Muscle layer of duodenum (tissue), 2 donors: ENCODE data around the gene LRFN2.

Experiments used
- H3K27ac ChIP-seq: one replicate; pipeline ENCODE4 v1.7.0; 2013; ENCODE audit warnings: mild to moderate bottlenecking, low read length
- H3K27me3 ChIP-seq: one replicate; pipeline ENCODE4 v1.7.0; 2013; ENCODE audit warnings: low read depth, mild to moderate bottlenecking, control low read depth, low read length
- H3K36me3 ChIP-seq, 2 donors: one replicate each; pipeline ENCODE4 v1.7.0; 2013; ENCODE audit warnings: low read length in 2 of 2, control low read depth in 1 of 2, mild to moderate bottlenecking in 1 of 2; ENCODE audit not compliant: insufficient read depth in 2 of 2, control insufficient read depth in 1 of 2
- H3K4me1 ChIP-seq, 2 donors: one replicate each; pipeline ENCODE4 v1.7.0; 2013; ENCODE audit warnings: low read length in 2 of 2, mild to moderate bottlenecking in 2 of 2, control low read depth in 1 of 2, moderate library complexity in 1 of 2; ENCODE audit not compliant: insufficient read depth in 2 of 2, control insufficient read depth in 1 of 2
- H3K4me3 ChIP-seq, 2 donors: one replicate each; pipeline ENCODE4 v1.7.0; 2013; ENCODE audit warnings: low read length in 2 of 2, low read depth in 1 of 2, mild to moderate bottlenecking in 1 of 2
- H3K9me3 ChIP-seq, 2 donors: one replicate each; pipeline ENCODE4 v1.7.0; 2013; ENCODE audit warnings: low read length in 2 of 2, control low read depth in 1 of 2, mild to moderate bottlenecking in 1 of 2; ENCODE audit not compliant: control insufficient read depth in 1 of 2
- donor health status: healthy.

Gene LRFN2

GRCh38 chr6:40359808-40360207 lies 227.4 kb downstream of the LRFN2 start:
- no peaks in the 10 kb centered on the region for H3K4me1 ChIP-seq
- no peaks in the 10 kb centered on the region for H3K9me3 ChIP-seq
- no peak overlapping the region for H3K27ac ChIP-seq
- H3K4me3 ChIP-seq: no peak overlapping the region
- H3K36me3 ChIP-seq: no peaks in the 10 kb centered on the region
- H3K27me3 ChIP-seq: no peaks in the 10 kb centered on the region

- no peaks in the 10 kb centered on the region for H3K9me3 ChIP-seq
- H3K27me3 ChIP-seq: no peaks in the 10 kb centered on the region
- H3K36me3 ChIP-seq: no peaks in the 10 kb centered on the region
- no peak overlapping the region for H3K27ac ChIP-seq
- H3K4me1 ChIP-seq: no peaks in the 10 kb centered on the region
- H3K4me3 ChIP-seq: no peak overlapping the region
Measured at GRCh38 chr6:40358473-40359460, 228.4 kb downstream of the LRFN2 start.

- H3K4me3 ChIP-seq: no peak overlapping the region
- no peak overlapping the region for H3K27ac ChIP-seq
- no peaks in the 10 kb centered on the region for H3K4me1 ChIP-seq
- no peaks in the 10 kb centered on the region for H3K36me3 ChIP-seq
- no peaks in the 10 kb centered on the region for H3K27me3 ChIP-seq
- no peaks in the 10 kb centered on the region for H3K9me3 ChIP-seq
Measured at GRCh38 chr6:40356242-40356910, 230.8 kb downstream of the LRFN2 start.

GRCh38 chr6:40355532-40355931 lies 231.6 kb downstream of the LRFN2 start:
- H3K4me3 ChIP-seq: no peak overlapping the region
- H3K36me3 ChIP-seq: no peaks in the 10 kb centered on the region
- no peaks in the 10 kb centered on the region for H3K4me1 ChIP-seq
- H3K9me3 ChIP-seq: no peaks in the 10 kb centered on the region
- H3K27ac ChIP-seq: no peak overlapping the region
- H3K27me3 ChIP-seq: no peaks in the 10 kb centered on the region

- no peak overlapping the region for H3K27ac ChIP-seq
- no peaks in the 10 kb centered on the region for H3K9me3 ChIP-seq
- H3K27me3 ChIP-seq: no peaks in the 10 kb centered on the region
- H3K4me1 ChIP-seq: no peaks in the 10 kb centered on the region
- H3K36me3 ChIP-seq: no peaks in the 10 kb centered on the region
- H3K4me3 ChIP-seq: no peak overlapping the region
Measured at GRCh38 chr6:40355066-40355465, 232.1 kb downstream of the LRFN2 start.

GRCh38 chr6:40353967-40354452 lies 233.2 kb downstream of the LRFN2 start:
- no peaks in the 10 kb centered on the region for H3K9me3 ChIP-seq
- no peaks in the 10 kb centered on the region for H3K4me1 ChIP-seq
- no peaks in the 10 kb centered on the region for H3K27me3 ChIP-seq
- no peak overlapping the region for H3K27ac ChIP-seq
- no peaks in the 10 kb centered on the region for H3K36me3 ChIP-seq
- no peak overlapping the region for H3K4me3 ChIP-seq

- Histone ChIP-seq H3K4me1 (no peaks in the 10 kb centered on the region), H3K27me3 (no peaks in the 10 kb centered on the region), H3K4me3 (no peak overlapping the region), H3K27ac (no peak overlapping the region), H3K36me3 (no peaks in the 10 kb centered on the region), H3K9me3 (no peaks in the 10 kb centered on the region)
Measured at GRCh38 chr6:40353197-40353966, 233.8 kb downstream of the LRFN2 start.

GRCh38 chr6:40352527-40353170 lies 234.5 kb downstream of the LRFN2 start:
- H3K4me1 ChIP-seq: no peaks in the 10 kb centered on the region
- no peaks in the 10 kb centered on the region for H3K36me3 ChIP-seq
- no peaks in the 10 kb centered on the region for H3K27me3 ChIP-seq
- no peak overlapping the region for H3K4me3 ChIP-seq
- H3K9me3 ChIP-seq: no peaks in the 10 kb centered on the region
- H3K27ac ChIP-seq: no peak overlapping the region

- no peaks in the 10 kb centered on the region for H3K4me1 ChIP-seq
- no peaks in the 10 kb centered on the region for H3K36me3 ChIP-seq
Measured at GRCh38 chr6:40352006-40352405, 235.2 kb downstream of the LRFN2 start.

GRCh38 chr6:40350747-40351217 lies 236.4 kb downstream of the LRFN2 start:
- Histone ChIP-seq H3K36me3 (no peaks in the 10 kb centered on the region), H3K4me3 (no peak overlapping the region), H3K27ac (no peak overlapping the region), H3K4me1 (no peaks in the 10 kb centered on the region), H3K27me3 (no peaks in the 10 kb centered on the region), H3K9me3 (no peaks in the 10 kb centered on the region)

More at GRCh38 chr6:40352006-40352405, 235.2 kb downstream of the LRFN2 start:
- no peak overlapping the region for H3K4me3 ChIP-seq
- H3K27ac ChIP-seq: no peak overlapping the region
- no peaks in the 10 kb centered on the region for H3K9me3 ChIP-seq
- no peaks in the 10 kb centered on the region for H3K27me3 ChIP-seq
